GDM1 (cell line): ENCODE data around the gene ABCC8.

ENCODE experiments used
- DNase-seq: peaks from one replicate; lab custom pipeline; 2025; lab: John Stamatoyannopoulos, UW

ABCC8 gene

DNA sequence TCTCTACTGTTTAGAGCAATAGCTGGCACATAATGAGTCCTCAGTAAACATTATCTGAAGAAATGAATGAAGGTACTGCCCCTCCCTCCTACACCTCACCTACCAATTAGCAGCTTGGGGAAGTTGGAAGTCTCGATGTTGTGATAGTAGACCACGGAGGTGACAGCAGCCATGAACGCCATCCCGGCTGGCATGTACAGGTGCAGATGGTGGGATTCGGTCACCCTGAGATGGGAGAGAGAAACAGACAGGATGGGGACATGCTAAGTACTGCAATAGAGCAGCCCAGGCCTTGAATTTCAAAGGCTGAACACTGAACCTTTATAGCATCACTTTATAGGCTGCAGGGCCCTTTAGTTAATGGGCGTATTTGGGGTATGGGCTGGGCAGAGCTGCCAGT lies 6.6 kb downstream of the ABCC8 start:
- DNase-seq = no peak

DNA sequence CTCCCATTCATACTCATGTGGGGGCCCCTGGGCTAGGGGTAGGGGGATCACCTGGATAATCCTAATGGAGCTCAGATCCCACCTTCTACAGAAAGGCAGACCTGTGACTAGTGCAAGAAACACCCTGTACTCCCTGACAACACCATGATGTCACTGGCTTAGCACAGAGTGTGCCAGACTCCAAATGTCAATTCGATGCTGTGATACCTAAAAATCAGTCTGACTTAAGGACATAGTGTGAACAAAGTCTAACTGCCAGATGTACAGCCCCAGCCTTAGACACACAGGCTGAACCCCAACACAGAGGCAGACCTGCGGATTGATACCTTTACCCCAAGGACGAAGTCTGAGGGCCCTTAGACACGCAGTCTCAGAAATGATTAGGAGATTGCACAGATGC lies 8.5 kb downstream of the ABCC8 start:
- DNase-seq = no peak

GRCh38 chr11:17463546-17464174 lies 13.0 kb downstream of the ABCC8 start:
- DNase-seq = no peak

- no peak for DNase-seq
These were observed 13.7 kb downstream of the ABCC8 start for GRCh38 chr11:17462940-17463339.

DNA sequence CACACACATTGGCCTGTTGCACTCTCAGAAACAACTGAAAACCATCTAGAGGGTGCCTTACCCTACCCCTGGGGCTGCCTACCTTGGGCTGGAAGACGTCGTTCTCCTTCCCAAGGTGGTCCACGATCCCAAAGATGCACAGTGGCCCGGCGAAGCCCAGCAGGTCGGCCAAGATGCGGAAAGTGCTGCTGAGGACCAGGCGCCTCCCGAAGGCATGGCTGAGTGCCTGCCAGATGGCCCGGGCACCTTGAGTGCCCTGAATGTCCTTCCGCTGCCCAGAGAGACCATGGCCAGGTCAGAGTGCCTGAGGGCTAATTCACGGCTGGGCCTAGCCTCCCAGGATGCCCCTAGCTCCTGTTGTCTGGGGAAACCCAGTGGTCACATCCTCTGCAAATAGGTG lies 16.2 kb downstream of the ABCC8 start:
- no peak for DNase-seq

DNA sequence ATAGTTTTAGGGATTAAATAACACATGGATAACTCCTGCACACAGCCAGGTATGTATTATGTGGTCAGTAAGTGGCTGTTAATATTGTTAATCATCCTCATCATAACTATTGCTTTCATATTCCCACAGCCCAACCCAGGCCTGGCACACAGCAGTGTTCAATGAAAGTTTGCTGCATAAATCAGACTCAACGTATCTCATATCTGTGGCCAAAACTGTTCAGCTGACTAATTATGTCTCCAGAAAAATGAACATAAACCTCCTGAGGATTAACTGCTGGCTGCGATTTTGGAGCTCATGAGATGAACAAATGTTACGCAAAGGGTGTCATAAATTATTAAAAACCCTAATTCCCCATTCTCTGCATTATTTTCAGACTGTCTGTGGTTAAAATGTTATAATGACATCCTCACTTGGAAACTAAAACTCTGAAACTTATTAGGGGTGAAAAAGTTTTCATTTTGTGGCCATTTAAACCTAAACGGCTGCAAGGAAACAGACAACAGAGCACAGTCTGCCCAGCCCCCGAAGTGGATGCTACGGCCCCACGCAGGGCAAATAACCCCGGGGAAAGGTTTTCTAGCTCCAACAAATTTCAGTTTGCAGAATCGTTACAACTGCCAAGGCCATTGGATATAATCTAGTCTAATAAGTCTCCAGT lies 17.3 kb downstream of the ABCC8 start:
- no peak for DNase-seq

DNA sequence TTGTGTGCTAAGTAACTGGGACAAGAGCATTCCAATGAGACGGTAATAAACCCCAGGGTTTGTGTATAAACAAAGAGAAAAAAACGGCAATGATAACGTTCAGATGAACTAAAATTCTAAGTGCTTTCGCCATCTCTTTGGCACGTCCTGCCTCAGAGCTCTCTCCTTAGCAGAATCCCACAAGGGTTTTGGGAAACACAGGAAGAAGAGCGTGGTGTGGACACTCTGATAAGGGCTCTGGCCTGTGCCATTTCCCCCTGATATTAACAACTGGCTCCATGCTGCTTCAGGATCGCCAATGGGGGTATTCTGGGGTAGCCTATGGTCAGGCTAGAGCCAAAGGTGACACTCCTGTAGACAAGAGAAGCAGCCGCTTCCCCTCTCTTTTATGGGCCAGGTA lies 18.4 kb downstream of the ABCC8 start:
- DNase-seq = no peak

DNA sequence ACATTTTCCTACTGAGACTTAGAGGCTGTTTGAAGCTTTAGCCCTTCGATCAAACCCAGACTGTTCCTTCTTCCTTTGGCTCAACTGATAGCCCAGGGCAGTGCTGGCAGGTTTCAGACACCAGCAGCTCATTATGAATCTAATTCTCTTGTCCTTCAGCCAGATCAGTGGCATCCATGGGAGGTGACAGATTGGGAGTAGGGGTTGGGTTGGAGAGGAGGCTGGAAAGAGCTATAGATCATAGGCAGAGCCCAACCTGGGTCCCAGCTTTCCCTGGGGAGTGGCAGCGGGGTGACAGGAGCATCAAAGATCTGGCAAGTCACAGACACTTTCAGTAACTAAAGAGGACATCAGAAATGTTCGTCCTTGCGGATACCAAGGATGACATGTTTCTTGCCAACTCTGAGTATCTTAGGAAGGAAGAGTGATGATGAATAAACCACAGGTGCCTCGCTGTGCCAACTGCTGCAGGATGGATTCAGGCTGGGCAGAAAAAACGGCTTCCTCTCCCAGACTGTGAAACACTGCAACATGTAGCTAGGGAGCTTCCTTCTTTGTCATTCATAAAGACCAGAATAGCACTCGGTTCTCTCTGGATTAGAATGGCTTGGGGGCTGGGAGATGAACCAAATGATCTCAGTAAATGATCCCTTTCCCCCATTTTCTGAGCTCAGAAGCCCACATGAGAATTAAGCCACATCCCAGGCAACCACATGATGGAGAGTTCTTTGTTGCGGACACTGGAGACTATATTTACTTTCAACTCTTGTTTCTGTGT lies 19.1 kb downstream of the ABCC8 start:
- DNase-seq = peak; percentile 69

- DNase-seq = no peak
These were observed 24.0 kb downstream of the ABCC8 start for GRCh38 chr11:17452668-17453067.

- no peak for DNase-seq
These were observed 27.5 kb downstream of the ABCC8 start for GRCh38 chr11:17449158-17449557.

GRCh38 chr11:17446482-17446881 lies 30.2 kb downstream of the ABCC8 start:
- DNase-seq = no peak

- no peak for DNase-seq
These were observed 31.3 kb downstream of the ABCC8 start for GRCh38 chr11:17445240-17445795.

GRCh38 chr11:17443926-17444690 lies 32.5 kb downstream of the ABCC8 start:
- no peak for DNase-seq

DNA sequence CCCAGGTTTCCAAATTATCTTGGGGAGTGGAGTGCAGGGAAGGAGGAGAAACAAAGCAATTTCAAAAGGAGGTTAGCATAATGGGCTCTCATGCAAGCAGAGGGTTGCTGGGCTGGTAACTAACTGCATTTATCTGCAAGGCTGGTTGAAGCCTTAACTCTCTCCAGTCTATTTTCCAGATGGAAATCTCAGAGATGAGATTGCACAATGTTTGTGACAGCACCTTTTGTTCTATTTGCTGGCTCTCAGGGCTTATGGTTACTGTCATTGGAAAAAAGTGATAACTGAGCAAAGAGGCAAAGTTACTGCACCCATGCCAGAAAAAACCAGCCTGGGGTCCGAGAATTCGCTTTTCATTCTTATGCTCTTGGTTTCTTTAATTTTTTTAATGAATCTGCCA lies 33.2 kb downstream of the ABCC8 start:
- DNase-seq = no peak

- DNase-seq = no peak
These were observed 33.6 kb downstream of the ABCC8 start for GRCh38 chr11:17443000-17443399.

DNA sequence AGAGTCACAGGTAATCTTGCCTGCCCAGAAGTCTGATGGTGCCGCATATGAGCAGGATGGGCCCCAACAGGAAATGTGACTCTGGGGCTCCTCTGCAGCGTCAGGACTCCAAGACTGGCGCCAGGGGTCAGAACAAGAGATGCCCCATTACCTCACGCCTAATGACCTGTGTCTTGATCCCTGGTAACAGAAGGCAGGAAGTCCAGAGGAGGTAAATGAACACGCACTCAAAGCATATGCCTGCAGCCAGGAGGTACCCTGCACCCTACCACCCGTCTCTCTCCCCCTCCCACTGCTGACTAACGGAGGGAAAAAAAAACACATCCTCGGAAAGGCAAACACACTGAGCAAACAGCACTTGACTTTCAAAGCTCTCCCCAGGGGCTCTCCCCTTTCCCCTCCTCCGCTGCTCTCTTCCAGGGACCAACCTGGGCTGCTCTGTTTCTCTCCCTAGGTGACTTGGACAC lies 37.3 kb downstream of the ABCC8 start:
- no peak for DNase-seq

GRCh38 chr11:17437366-17437765 lies 39.3 kb downstream of the ABCC8 start:
- peak; percentile 29 for DNase-seq

DNA sequence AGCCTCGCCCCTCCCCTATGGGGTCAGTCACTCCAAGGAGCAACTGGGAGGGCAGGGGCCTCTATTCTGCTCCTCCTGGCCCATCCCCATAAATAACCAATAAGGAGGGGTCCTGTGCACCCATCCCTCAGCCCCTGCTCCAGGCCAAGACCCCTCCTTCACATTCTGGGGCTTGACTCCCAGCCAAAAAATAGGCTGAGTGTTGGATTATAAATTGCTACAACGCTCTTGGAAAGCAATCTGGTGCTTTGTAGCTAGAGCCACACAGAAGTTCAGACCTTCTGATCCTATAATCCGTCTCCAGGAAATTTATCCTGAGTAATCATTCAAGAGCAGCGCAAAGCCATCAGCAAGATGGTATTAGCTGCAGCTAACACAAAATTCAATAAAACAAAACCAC lies 42.5 kb downstream of the ABCC8 start:
- DNase-seq = no peak

DNA sequence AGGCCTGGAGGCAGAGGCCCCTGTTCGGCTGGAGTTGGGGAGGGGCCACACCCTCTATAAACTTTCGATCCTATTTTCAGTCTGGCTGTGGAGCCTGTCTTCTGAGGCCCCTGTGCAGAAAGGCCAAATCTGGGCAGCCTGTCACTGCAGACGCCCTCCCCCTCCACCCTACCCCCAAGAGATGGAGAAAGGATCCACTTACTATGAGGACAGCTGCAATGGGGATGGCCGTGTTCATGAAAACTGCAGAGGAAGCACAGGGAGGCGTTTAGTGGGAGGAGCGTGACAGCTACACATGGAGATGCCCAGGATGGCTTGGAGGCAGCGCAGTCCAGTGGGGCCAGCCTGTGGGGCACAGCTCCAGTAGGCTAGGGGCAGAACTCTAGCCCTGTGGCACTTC lies 44.6 kb downstream of the ABCC8 start:
- DNase-seq = no peak

DNA sequence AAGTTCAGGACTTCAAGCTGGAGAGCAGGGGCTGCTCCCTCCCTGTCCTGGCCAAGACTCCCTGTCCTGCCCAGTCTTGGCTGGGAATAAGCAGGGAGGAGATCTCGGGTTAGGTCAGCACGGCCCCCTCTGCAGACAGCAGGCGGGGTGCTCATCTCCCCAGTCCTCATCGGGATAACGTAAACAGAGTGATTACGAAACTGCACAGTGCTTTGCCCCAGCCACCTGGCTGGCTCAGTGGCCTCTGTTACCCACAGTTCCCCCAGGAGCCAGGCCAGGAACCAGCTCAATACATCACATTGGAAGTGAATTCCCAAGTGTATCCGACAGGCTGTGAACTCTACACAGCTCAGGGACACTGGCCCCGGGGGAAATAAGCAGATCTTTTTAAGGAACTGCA lies 45.5 kb downstream of the ABCC8 start:
- DNase-seq = no peak

- no peak for DNase-seq
These were observed 46.0 kb downstream of the ABCC8 start for GRCh38 chr11:17430616-17431015.

DNA sequence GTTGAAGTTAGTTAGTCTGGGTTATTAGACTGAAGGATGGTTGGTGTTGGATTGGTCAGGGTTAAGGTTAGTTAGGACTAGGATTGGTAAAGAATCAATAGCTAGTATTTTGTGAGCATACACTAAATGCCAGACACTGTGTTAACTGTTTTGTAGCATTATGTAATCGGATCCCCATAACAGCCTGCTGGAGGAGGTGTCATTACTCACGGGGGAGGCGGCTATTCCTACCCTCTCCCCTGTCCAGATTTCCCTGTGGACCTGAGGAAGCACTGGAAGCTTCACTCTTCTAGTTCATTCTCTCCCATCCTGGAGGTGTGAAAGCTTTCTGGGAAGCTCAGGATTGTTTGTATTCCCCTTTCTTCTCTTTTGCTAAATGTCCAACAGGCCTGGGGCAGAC lies 47.7 kb downstream of the ABCC8 start:
- no peak for DNase-seq
